Coronary artery (tissue), 2 donors: ENCODE results near the gene THOP1.

Source experiments
- DNase-seq: peaks from one replicate; pipeline ENCODE4 v3.0.0-alpha.2; 2017; ENCODE audit warnings: low spot score
- H3K27ac ChIP-seq, 2 donors: fragments of 200-600 bp; sonication (generic); one replicate each; pipeline ENCODE4 v1.5.1; 2016 to 2019
- H3K4me3 ChIP-seq: fragments of 200-600 bp; sonication (generic); 2 replicates; pipeline ENCODE4 v1.5.1; 2016; ENCODE audit warnings: mild to moderate bottlenecking, moderate library complexity
- CTCF ChIP-seq: fragments of 200-600 bp; sonication (generic); IDR thresholded peaks from one replicate; pipeline ENCODE4 v1.5.1; 2019; ENCODE audit warnings: antibody characterized with exemption

The THOP1 gene

GRCh38 chr19:2785244-2785997 lies at the start of gene THOP1:
TSS of gene THOP1 (plus strand) at chr19:2785503. CDS start at chr19:2785663, 160 bp downstream.
- Histone ChIP-seq H3K27ac (peak within 1 kb of the TSS in 1 of 2 donors; percentile 70), H3K4me3 (peak within 1 kb of the TSS; percentile 93)
- no peak for TF ChIP-seq CTCF
- peak; percentile 97 for DNase-seq

- no peak for TF ChIP-seq CTCF
- H3K27ac ChIP-seq = no peak overlapping the region
- DNase-seq = no peak
- H3K4me3 ChIP-seq = no peak overlapping the region
Observed at GRCh38 chr19:2736550-2737190, 48.6 kb upstream of the THOP1 start.

- peak within 1 kb of the TSS; percentile 40 to 57 for H3K27ac ChIP-seq
- DNase-seq = peak; percentile 98
- no peak for TF ChIP-seq CTCF
Observed at GRCh38 chr19:2739602-2740313, 45.5 kb upstream of the THOP1 start, which contains the start of gene SLC39A3. TSS of gene SLC39A3 (minus strand) at chr19:2740017. CDS start at chr19:2737257, 2,760 bp downstream.

GRCh38 chr19:2740314-2740656 lies 45.0 kb upstream of the THOP1 start:
- Histone ChIP-seq H3K27ac (no peak overlapping the region), H3K4me3 (peak overlapping the region; percentile 77)
- TF ChIP-seq CTCF = no peak
- DNase-seq = no peak

More at GRCh38 chr19:2739602-2740313, 45.5 kb upstream of the THOP1 start, which contains the start of gene SLC39A3:
- H3K4me3 ChIP-seq = peak within 1 kb of the TSS; percentile 77

GRCh38 chr19:2743099-2743498 lies 42.2 kb upstream of the THOP1 start:
- no peak for TF ChIP-seq CTCF
- no peak overlapping the region for H3K27ac ChIP-seq
- H3K4me3 ChIP-seq = no peak overlapping the region
- DNase-seq = no peak

- TF ChIP-seq CTCF = no peak
Observed at GRCh38 chr19:2744113-2744512, 41.2 kb upstream of the THOP1 start.

More at GRCh38 chr19:2744113-2744512, 41.2 kb upstream of the THOP1 start:
- Histone ChIP-seq H3K4me3 (no peak overlapping the region), H3K27ac (no peak overlapping the region)
- DNase-seq = no peak
